ENCODE data around the gene KRTAP10-8.

DNA sequence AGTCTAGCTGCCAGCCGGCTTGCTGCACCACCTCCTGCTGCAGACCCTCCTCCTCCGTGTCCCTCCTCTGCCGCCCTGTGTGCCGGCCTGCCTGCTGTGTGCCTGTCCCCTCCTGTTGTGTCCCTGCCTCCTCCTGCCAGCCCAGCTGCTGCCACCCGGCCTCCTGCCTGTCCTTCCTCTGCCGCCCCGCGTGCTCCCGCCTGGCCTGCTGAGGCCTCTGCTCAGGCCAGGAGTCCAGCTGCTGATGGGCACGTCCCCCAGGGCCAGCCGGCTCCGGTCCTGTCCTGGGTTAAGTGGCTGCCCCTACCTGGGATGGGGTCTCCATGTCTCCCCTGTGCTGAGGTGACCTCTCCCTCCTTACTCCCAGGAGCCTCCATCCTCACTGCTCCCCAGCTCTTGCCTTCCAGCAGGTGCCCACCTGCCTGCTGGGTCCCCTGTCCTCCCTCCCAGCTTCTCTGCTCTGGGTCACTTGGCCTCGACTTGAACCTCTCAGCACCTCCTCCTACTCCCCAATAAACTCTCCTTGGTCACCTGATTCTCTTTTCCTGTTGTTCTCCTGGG is 870 bp downstream of the KRTAP10-8 start:
- TF ChIP-seq, protein P1, sequence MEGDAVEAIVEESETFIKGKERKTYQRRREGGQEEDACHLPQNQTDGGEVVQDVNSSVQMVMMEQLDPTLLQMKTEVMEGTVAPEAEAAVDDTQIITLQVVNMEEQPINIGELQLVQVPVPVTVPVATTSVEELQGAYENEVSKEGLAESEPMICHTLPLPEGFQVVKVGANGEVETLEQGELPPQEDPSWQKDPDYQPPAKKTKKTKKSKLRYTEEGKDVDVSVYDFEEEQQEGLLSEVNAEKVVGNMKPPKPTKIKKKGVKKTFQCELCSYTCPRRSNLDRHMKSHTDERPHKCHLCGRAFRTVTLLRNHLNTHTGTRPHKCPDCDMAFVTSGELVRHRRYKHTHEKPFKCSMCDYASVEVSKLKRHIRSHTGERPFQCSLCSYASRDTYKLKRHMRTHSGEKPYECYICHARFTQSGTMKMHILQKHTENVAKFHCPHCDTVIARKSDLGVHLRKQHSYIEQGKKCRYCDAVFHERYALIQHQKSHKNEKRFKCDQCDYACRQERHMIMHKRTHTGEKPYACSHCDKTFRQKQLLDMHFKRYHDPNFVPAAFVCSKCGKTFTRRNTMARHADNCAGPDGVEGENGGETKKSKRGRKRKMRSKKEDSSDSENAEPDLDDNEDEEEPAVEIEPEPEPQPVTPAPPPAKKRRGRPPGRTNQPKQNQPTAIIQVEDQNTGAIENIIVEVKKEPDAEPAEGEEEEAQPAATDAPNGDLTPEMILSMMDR (conservative IDR thresholded peaks at IDR 0.05; ENCODE audit: low read depth, low read length) = no peak
- TF ChIP-seq BHLHE40 (IDR thresholded peaks at IDR 0.05; ENCODE audit: low read depth, low read length) (no peak), POLR2A (IDR thresholded peaks at IDR 0.05; ENCODE audit: low read depth, low read length) (no peak), RAD21 (IDR thresholded peaks at IDR 0.05; ENCODE audit: low read length) (no peak), RCOR1 (IDR thresholded peaks at IDR 0.05; ENCODE audit: insufficient replicate concordance, low read length) (no peak), FOS (IDR thresholded peaks at IDR 0.05; ENCODE audit: low read depth, low read length) (no peak), SMC3 (IDR thresholded peaks at IDR 0.05; ENCODE audit: low read depth, low read length) (no peak), CEBPB (IDR thresholded peaks at IDR 0.05; ENCODE audit: low read depth, low read length) (no peak), RFX5 (IDR thresholded peaks at IDR 0.05; ENCODE audit: low read depth, low read length) (no peak), MAZ (IDR thresholded peaks at IDR 0.05; ENCODE audit: borderline replicate concordance, low read depth, low read length) (no peak), MAFK (IDR thresholded peaks at IDR 0.05; ENCODE audit: low read depth, low read length) (no peak), MXI1 (IDR thresholded peaks at IDR 0.05; ENCODE audit: borderline replicate concordance, low read depth, low read length) (no peak)
- TF ChIP-seq, protein P2, sequence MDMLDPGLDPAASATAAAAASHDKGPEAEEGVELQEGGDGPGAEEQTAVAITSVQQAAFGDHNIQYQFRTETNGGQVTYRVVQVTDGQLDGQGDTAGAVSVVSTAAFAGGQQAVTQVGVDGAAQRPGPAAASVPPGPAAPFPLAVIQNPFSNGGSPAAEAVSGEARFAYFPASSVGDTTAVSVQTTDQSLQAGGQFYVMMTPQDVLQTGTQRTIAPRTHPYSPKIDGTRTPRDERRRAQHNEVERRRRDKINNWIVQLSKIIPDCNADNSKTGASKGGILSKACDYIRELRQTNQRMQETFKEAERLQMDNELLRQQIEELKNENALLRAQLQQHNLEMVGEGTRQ (IDR thresholded peaks at IDR 0.05; ENCODE audit: low read depth, low read length) = no peak
- TF ChIP-seq, protein P3, sequence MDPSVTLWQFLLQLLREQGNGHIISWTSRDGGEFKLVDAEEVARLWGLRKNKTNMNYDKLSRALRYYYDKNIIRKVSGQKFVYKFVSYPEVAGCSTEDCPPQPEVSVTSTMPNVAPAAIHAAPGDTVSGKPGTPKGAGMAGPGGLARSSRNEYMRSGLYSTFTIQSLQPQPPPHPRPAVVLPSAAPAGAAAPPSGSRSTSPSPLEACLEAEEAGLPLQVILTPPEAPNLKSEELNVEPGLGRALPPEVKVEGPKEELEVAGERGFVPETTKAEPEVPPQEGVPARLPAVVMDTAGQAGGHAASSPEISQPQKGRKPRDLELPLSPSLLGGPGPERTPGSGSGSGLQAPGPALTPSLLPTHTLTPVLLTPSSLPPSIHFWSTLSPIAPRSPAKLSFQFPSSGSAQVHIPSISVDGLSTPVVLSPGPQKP (IDR thresholded peaks at IDR 0.05; ENCODE audit: borderline replicate concordance, low read depth, low read length) = no peak

Measured in IMR-90 (cell line).